ENCODE measurements around the gene EIF2D. TPM values are rescaled to one million over a fixed set of nuclear protein-coding genes. Genes with fewer than 3 reads are reported as not detected.
A peak's percentile ranks its signal among the peaks of the same experiment; 100 is the strongest.

The EIF2D gene
- total RNA-seq, 1 experiment from 2014 or later, result 51.8 TPM

GRCh38 chr1:206551296-206551985 lies 60.8 kb downstream of the EIF2D start:
- no peaks in the 10 kb centered on the region for H3K27me3 ChIP-seq (ENCODE audit: low read length)
- no peaks in the 10 kb centered on the region for H3K9me2 ChIP-seq (replicated peaks; ENCODE audit: insufficient read depth, low read length)
- H3K36me3 ChIP-seq (ENCODE audit: insufficient read depth, low read length), result no peaks in the 10 kb centered on the region
- peaks cover 4% of the 10 kb centered on the region for H3K4me1 ChIP-seq (ENCODE audit: low read length)
- H3K4me3 ChIP-seq (ENCODE audit: low read length), result no peak overlapping the region
- no peak overlapping the region for H2AFZ ChIP-seq (ENCODE audit: low read length)
- no peak overlapping the region for H3K27ac ChIP-seq (ENCODE audit: low read length)
- no peaks in the 10 kb centered on the region for H3K9me3 ChIP-seq (ENCODE audit: low read length)
- H3K4me2 ChIP-seq (ENCODE audit: low read depth, low read length, poor library complexity, severe bottlenecking), result no peak overlapping the region
- no peaks in the 10 kb centered on the region for H4K20me1 ChIP-seq (ENCODE audit: insufficient read depth, low read depth, low read length)
- DNase-seq, result no peak
- H3K79me2 ChIP-seq (ENCODE audit: low read length), result no peaks in the 10 kb centered on the region
- H3K9ac ChIP-seq (ENCODE audit: low read length), result no peak overlapping the region

- no peaks in the 10 kb centered on the region for H3K9me2 ChIP-seq (replicated peaks; ENCODE audit: insufficient read depth, low read length)
- no peaks in the 10 kb centered on the region for H3K36me3 ChIP-seq (ENCODE audit: insufficient read depth, low read length)
- no peaks in the 10 kb centered on the region for H3K79me2 ChIP-seq (ENCODE audit: low read length)
- H3K4me3 ChIP-seq (ENCODE audit: low read length), result no peak overlapping the region
- no peaks in the 10 kb centered on the region for H3K9me3 ChIP-seq (ENCODE audit: low read length)
- no peak overlapping the region for H3K9ac ChIP-seq (ENCODE audit: low read length)
- no peak overlapping the region for H3K27ac ChIP-seq (ENCODE audit: low read length)
- DNase-seq, result no peak
- H4K20me1 ChIP-seq (ENCODE audit: insufficient read depth, low read depth, low read length), result no peaks in the 10 kb centered on the region
- no peaks in the 10 kb centered on the region for H3K4me1 ChIP-seq (ENCODE audit: low read length)
- H2AFZ ChIP-seq (ENCODE audit: low read length), result no peak overlapping the region
- no peaks in the 10 kb centered on the region for H3K27me3 ChIP-seq (ENCODE audit: low read length)
- no peak overlapping the region for H3K4me2 ChIP-seq (ENCODE audit: low read depth, low read length, poor library complexity, severe bottlenecking)
These were observed 61.8 kb downstream of the EIF2D start for GRCh38 chr1:206550446-206550845.

GRCh38 chr1:206547104-206547503 lies 65.2 kb downstream of the EIF2D start:
- no peaks in the 10 kb centered on the region for H3K9me3 ChIP-seq (ENCODE audit: low read length)
- H3K27ac ChIP-seq (ENCODE audit: low read length), result no peak overlapping the region
- no peak overlapping the region for H3K9ac ChIP-seq (ENCODE audit: low read length)
- no peaks in the 10 kb centered on the region for H3K79me2 ChIP-seq (ENCODE audit: low read length)
- no peak overlapping the region for H2AFZ ChIP-seq (ENCODE audit: low read length)
- H3K4me1 ChIP-seq (ENCODE audit: low read length), result no peaks in the 10 kb centered on the region
- H3K4me3 ChIP-seq (ENCODE audit: low read length), result no peak overlapping the region
- H3K9me2 ChIP-seq (replicated peaks; ENCODE audit: insufficient read depth, low read length), result no peaks in the 10 kb centered on the region
- no peak for DNase-seq
- no peak overlapping the region for H3K4me2 ChIP-seq (ENCODE audit: low read depth, low read length, poor library complexity, severe bottlenecking)
- H3K27me3 ChIP-seq (ENCODE audit: low read length), result no peaks in the 10 kb centered on the region
- H3K36me3 ChIP-seq (ENCODE audit: insufficient read depth, low read length), result no peaks in the 10 kb centered on the region
- H4K20me1 ChIP-seq (ENCODE audit: insufficient read depth, low read depth, low read length), result no peaks in the 10 kb centered on the region

GRCh38 chr1:206545351-206545750 lies 66.9 kb downstream of the EIF2D start:
- H3K4me2 ChIP-seq (ENCODE audit: low read depth, low read length, poor library complexity, severe bottlenecking), result no peak overlapping the region
- no peaks in the 10 kb centered on the region for H3K9me2 ChIP-seq (replicated peaks; ENCODE audit: insufficient read depth, low read length)
- H3K9ac ChIP-seq (ENCODE audit: low read length), result no peak overlapping the region
- H3K9me3 ChIP-seq (ENCODE audit: low read length), result no peaks in the 10 kb centered on the region
- DNase-seq, result no peak
- H2AFZ ChIP-seq (ENCODE audit: low read length), result no peak overlapping the region
- H3K27ac ChIP-seq (ENCODE audit: low read length), result no peak overlapping the region
- no peak overlapping the region for H3K4me3 ChIP-seq (ENCODE audit: low read length)
- no peaks in the 10 kb centered on the region for H3K4me1 ChIP-seq (ENCODE audit: low read length)
- no peaks in the 10 kb centered on the region for H3K27me3 ChIP-seq (ENCODE audit: low read length)
- no peaks in the 10 kb centered on the region for H3K79me2 ChIP-seq (ENCODE audit: low read length)
- H4K20me1 ChIP-seq (ENCODE audit: insufficient read depth, low read depth, low read length), result no peaks in the 10 kb centered on the region
- no peaks in the 10 kb centered on the region for H3K36me3 ChIP-seq (ENCODE audit: insufficient read depth, low read length)

GRCh38 chr1:206544562-206545257 lies 67.6 kb downstream of the EIF2D start:
- no peak overlapping the region for H3K27ac ChIP-seq (ENCODE audit: low read length)
- H3K4me1 ChIP-seq (ENCODE audit: low read length), result no peaks in the 10 kb centered on the region
- H3K36me3 ChIP-seq (ENCODE audit: insufficient read depth, low read length), result no peaks in the 10 kb centered on the region
- H2AFZ ChIP-seq (ENCODE audit: low read length), result no peak overlapping the region
- no peak overlapping the region for H3K4me2 ChIP-seq (ENCODE audit: low read depth, low read length, poor library complexity, severe bottlenecking)
- no peak overlapping the region for H3K4me3 ChIP-seq (ENCODE audit: low read length)
- no peaks in the 10 kb centered on the region for H3K27me3 ChIP-seq (ENCODE audit: low read length)
- no peak overlapping the region for H3K9ac ChIP-seq (ENCODE audit: low read length)
- peak; percentile 92 for DNase-seq
- H3K79me2 ChIP-seq (ENCODE audit: low read length), result no peaks in the 10 kb centered on the region
- H4K20me1 ChIP-seq (ENCODE audit: insufficient read depth, low read depth, low read length), result no peaks in the 10 kb centered on the region
- H3K9me3 ChIP-seq (ENCODE audit: low read length), result no peaks in the 10 kb centered on the region
- H3K9me2 ChIP-seq (replicated peaks; ENCODE audit: insufficient read depth, low read length), result no peaks in the 10 kb centered on the region

Other genes starting within 250 kb of the EIF2D start
- 36.0 and 45.4 TPM in 2 replicates for gene IKBKE, start 142.0 kb downstream of the EIF2D start, total RNA-seq (2014; rRNA removed; shearing (Covaris generic); ENCODE audit: low replicate concordance)
- 27.2 and 29.5 TPM in 2 replicates for gene RASSF5, start 104.9 kb downstream of the EIF2D start, total RNA-seq (2014; rRNA removed; shearing (Covaris generic); ENCODE audit: low replicate concordance)
- gene DYRK3, start 23.1 kb upstream of the EIF2D start, total RNA-seq (2014; rRNA removed; shearing (Covaris generic); ENCODE audit: low replicate concordance), result 0.93 and 2.4 TPM in 2 replicates
- 19.8 and 25.1 TPM in 2 replicates for gene MAPKAPK2, start 72.4 kb upstream of the EIF2D start, total RNA-seq (2014; rRNA removed; shearing (Covaris generic); ENCODE audit: low replicate concordance)
- gene IL19, start 158.3 kb upstream of the EIF2D start, total RNA-seq (2014; rRNA removed; shearing (Covaris generic); ENCODE audit: low replicate concordance), result not detected in 2 replicates
- gene IL10, start 160.0 kb upstream of the EIF2D start, total RNA-seq (2014; rRNA removed; shearing (Covaris generic); ENCODE audit: low replicate concordance), result not detected in 2 replicates